Bronchial epithelial cell (primary cell): ENCODE results near the gene IPO5. TPM values are rescaled to one million over a fixed set of nuclear protein-coding genes. Genes with fewer than 3 reads are reported as not detected.
A peak's percentile ranks its signal among the peaks of the same experiment; 100 is the strongest.

ENCODE experiments used
- DNase-seq: peaks from one replicate; pipeline ENCODE4 v3.0.0-alpha.2; 2010; ENCODE audit warnings: low read depth
- FAIRE-seq: peaks from 2 replicates; lab custom pipeline; 2011; peaks lifted over from hg19 to GRCh38; lab: Jason Lieb, UNC
- H3K27me3 ChIP-seq: 2 replicates; pipeline ENCODE4 v1.5.1; 2011; ENCODE audit warnings: low read length; ENCODE audit not compliant: control insufficient read depth, insufficient read depth
- H3K36me3 ChIP-seq: 2 replicates; pipeline ENCODE4 v1.5.1; 2011; ENCODE audit warnings: low read length; ENCODE audit not compliant: control insufficient read depth, insufficient read depth
- H3K4me3 ChIP-seq: 2 replicates; pipeline ENCODE4 v1.5.1; 2011; ENCODE audit warnings: mild to moderate bottlenecking, low read depth, low read length, control low read depth
- total RNA-seq: library from RNA; depleted of rRNA; stranded (reverse); fragments of >200 nt; gene quantifications from 2 replicates; pipeline ENCODE4 v1.2.1, GENCODE V29; 2014
- TF ChIP-seq, protein P1 (sequence below): IDR thresholded peaks from 2 replicates; pipeline ENCODE4 v1.5.1; 2011; ENCODE audit warnings: mild to moderate bottlenecking, moderate library complexity, low read length, control low read depth, inconsistent platforms; ENCODE audit not compliant: insufficient read depth, severe bottlenecking

The IPO5 gene
- total RNA-seq, 1 donor from 2014 or later: 112 TPM

DNA sequence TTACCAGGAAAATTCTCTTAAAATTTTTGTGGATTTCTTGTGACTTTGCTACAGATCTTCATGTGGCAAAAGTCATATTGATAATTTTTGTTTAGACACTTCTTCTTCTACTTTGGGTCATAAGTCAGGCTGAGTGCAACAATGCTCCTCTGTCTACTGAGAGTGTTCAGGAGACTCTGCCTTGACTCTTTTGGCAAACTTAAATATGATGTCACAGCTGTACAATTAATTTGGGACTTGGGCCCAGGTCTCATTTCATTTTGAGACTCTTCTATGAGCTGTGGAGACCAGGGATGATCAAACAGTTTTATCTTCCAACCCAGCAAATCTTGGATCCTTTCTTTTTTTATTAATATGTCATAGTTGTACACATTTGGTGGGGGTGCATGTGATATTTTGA is 19.7 kb upstream of the IPO5 start:
- Histone ChIP-seq H3K4me3 (no peak overlapping the region), H3K27me3 (no peaks in the 10 kb centered on the region), H3K36me3 (no peaks in the 10 kb centered on the region)
- no peak for DNase-seq
- TF ChIP-seq, protein P1, sequence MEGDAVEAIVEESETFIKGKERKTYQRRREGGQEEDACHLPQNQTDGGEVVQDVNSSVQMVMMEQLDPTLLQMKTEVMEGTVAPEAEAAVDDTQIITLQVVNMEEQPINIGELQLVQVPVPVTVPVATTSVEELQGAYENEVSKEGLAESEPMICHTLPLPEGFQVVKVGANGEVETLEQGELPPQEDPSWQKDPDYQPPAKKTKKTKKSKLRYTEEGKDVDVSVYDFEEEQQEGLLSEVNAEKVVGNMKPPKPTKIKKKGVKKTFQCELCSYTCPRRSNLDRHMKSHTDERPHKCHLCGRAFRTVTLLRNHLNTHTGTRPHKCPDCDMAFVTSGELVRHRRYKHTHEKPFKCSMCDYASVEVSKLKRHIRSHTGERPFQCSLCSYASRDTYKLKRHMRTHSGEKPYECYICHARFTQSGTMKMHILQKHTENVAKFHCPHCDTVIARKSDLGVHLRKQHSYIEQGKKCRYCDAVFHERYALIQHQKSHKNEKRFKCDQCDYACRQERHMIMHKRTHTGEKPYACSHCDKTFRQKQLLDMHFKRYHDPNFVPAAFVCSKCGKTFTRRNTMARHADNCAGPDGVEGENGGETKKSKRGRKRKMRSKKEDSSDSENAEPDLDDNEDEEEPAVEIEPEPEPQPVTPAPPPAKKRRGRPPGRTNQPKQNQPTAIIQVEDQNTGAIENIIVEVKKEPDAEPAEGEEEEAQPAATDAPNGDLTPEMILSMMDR: no peak
- no peak for FAIRE-seq

DNA sequence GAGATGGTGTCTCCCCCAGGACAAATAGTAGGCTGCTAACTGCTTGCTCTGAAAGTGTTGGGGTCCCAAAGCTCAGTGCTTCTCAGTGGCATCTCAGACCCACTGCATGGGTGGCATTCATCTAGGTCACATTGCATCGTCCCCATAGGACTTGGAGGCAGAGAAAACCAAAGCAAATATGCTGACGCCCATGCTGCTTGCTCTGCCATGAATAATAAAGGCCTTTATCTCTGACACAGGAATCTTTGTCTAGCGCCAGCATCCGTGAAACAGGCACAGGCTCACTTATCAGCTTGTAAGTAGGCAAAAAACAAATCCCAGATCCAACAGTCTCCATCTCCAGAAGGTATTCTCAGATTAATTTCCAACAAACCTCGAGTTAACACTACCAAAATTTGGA is 18.9 kb upstream of the IPO5 start:
- Histone ChIP-seq H3K4me3 (no peak overlapping the region), H3K27me3 (no peaks in the 10 kb centered on the region), H3K36me3 (no peaks in the 10 kb centered on the region)
- FAIRE-seq (no peak), DNase-seq (no peak)
- TF ChIP-seq, protein P1: no peak

DNA sequence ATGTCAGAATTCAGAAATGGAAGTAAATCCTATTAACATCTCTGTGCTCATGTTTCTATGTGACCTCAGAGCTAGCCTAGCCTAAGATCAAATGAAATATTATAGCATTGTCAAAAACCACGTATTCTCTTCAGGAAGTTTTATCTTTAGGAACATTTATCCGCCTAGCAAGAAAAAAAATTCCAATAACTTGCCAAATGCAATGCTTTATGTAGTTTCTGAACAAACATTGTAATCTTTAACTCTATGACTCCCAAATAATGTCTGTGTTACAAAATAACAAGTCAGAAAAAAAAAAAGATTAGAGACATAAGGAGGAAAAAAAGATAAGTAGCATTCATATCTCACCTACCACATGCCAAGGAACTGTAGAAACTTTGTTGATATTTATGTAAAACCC is 18.4 kb upstream of the IPO5 start:
- DNase-seq: no peak
- no peaks in the 10 kb centered on the region for H3K27me3 ChIP-seq
- no peak overlapping the region for H3K4me3 ChIP-seq
- no peak for FAIRE-seq
- TF ChIP-seq, protein P1: no peak
- H3K36me3 ChIP-seq: no peaks in the 10 kb centered on the region

DNA sequence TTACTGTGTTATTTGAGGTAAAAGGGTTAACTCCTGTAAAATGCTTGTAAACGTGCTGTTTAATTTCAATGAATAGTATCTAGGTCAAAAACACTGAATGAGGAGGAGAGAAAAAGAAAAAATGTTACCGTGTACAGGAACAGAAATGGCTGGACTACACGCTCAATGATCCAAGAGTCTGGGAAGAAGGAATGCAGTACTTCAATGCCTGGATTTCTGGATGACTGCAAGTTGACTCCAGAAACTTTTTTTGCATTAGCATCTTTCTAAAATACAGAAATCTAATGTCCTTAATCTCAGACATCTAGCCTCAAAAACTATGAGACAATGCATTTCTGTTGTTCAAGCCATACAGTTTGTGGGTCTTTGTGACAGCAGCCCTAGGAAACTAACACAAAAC is 17.4 kb upstream of the IPO5 start:
- Histone ChIP-seq H3K4me3 (no peak overlapping the region), H3K27me3 (no peaks in the 10 kb centered on the region), H3K36me3 (no peaks in the 10 kb centered on the region)
- DNase-seq: no peak
- no peak for FAIRE-seq
- TF ChIP-seq, protein P1: no peak

DNA sequence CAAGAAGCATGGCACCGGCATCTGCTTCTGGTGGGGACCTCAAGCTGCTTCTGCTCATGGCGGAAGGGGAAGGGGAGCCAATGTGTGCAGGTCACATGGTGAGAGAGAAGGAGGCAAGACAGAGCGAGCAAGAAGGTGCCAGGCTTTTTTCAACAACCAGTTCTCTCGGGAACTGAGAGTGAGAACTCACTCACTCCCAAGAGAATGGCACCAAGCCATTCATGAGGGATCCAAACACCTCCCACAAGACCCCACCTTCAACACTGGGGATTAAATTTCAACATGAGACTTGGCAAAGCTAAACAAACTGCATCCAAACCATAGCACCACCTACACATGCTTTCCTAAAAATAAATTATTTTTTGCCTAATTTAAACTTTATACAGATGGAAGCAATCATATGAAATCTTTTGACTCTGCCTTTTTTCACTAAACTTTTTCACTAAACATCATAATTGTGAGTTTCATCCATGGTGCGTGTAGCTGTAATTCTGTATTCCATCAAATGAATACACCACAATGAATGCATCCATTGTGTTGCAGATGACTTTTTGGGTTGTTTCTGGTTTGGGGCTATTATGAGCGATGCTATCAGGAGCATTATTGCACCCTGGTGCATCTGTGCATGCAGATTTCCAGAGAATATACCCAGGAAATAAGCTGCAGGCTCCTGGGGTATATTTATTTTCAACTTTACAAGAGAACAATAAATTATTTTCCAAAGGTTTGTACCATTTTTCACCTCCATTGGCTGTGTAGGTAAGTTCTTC is 14.6 kb upstream of the IPO5 start:
- DNase-seq (no peak), FAIRE-seq (no peak)
- Histone ChIP-seq H3K36me3 (no peaks in the 10 kb centered on the region), H3K4me3 (no peak overlapping the region), H3K27me3 (no peaks in the 10 kb centered on the region)
- TF ChIP-seq, protein P1: no peak

DNA sequence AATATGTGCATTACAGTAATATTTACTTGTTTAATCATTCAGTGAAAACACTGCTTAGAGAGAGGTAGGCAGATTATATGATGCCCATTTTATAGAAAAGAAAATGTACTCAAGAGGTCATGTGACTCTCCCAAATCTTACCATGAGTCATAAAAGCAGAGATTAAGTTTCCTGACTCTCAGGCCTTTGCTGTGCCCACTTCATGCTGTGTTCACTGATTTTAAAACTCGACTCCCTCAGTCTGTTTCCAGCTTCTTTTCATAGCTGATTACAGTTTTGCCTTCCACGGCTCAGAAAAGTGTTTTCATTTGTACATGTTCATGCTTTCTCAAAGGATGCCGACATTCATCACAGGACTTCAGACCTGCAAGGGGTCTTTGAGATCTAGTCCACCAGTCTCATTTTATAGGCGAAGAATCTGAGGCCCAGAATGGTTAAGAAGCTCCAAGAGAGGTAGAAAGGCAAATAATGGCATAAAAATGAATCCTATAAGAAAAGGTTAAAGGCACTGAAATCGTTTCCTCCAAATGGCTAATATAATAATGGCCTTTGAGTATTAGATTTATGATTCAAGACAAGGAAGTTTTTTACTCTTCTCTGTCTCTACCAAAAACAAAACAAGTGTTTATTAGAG is 9.0 kb upstream of the IPO5 start:
- no peak for FAIRE-seq

More for the DNA sequence above, 9.0 kb upstream of the IPO5 start:
- Histone ChIP-seq H3K4me3 (no peak overlapping the region), H3K27me3 (no peaks in the 10 kb centered on the region), H3K36me3 (no peaks in the 10 kb centered on the region)
- TF ChIP-seq, protein P1: no peak
- peak; percentile 70 for DNase-seq
